Epithelial cell of proximal tubule (primary cell): Measurements from ENCODE around the gene MINDY4. TPM values are rescaled to one million over a fixed set of nuclear protein-coding genes. Genes with fewer than 3 reads are reported as not detected.

Experiments
- DNase-seq: peaks from one replicate; pipeline ENCODE4 v3.0.0-alpha.2; 2011; ENCODE audit warnings: low read depth
- H3K4me3 ChIP-seq: 2 replicates; pipeline ENCODE4 v1.5.1; 2011; ENCODE audit warnings: low read depth, mild to moderate bottlenecking, low read length
- CTCF ChIP-seq: conservative IDR thresholded peaks from 2 replicates; pipeline ENCODE4 v1.5.1; 2012; ENCODE audit warnings: low read depth, mild to moderate bottlenecking, low read length
- total RNA-seq: library from RNA; depleted of rRNA; stranded (reverse); fragments of >200 nt; gene quantifications from 2 replicates; pipeline ENCODE4 v1.2.3, GENCODE V29; 2015

MINDY4 gene
- total RNA-seq, 1 donor from 2014 or later, result 5.2 TPM

DNA sequence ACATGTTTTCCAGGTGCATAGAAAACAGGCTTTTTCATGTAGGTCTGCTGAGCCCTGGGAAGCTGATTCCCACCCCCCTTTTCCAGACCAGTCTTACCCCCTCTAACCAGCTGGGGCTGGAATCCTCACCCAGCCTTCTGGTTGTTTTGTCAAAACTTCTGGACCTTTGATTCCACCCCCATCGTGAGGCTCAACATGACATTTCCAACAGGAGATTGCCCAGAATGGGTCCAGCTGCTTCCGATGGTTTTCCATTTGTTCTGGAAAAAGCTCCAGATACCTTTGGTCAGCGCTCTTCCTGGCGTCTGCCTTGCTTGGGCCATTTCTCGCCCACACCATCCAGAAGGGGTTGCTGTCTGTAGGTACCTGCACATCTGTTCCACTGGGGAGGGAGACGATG, 41.5 kb downstream of the MINDY4 start:
- H3K4me3 ChIP-seq, result no peak overlapping the region
- TF ChIP-seq CTCF, result no peak
- DNase-seq, result no peak

DNA sequence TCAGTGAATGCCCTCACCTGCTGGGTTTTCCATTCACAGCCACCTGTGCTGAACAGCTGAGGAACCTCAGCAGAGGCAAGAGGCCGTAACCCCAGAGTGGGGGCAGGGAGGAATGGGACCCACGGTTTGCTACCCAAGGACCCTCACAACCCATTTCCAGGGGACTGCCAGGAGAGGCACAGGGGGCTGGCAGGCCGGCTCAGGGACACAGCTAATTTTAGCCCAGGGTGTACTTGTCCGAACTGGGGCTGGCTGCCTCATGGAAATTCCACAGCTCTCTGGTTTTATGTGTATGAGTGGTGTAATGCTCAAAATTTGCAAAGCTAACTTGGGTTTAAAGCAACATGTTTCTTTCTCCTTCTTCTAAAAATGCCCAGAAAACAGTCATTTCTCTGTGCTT, 42.2 kb downstream of the MINDY4 start:
- DNase-seq, result no peak
- no peak for TF ChIP-seq CTCF
- H3K4me3 ChIP-seq, result no peak overlapping the region

DNA sequence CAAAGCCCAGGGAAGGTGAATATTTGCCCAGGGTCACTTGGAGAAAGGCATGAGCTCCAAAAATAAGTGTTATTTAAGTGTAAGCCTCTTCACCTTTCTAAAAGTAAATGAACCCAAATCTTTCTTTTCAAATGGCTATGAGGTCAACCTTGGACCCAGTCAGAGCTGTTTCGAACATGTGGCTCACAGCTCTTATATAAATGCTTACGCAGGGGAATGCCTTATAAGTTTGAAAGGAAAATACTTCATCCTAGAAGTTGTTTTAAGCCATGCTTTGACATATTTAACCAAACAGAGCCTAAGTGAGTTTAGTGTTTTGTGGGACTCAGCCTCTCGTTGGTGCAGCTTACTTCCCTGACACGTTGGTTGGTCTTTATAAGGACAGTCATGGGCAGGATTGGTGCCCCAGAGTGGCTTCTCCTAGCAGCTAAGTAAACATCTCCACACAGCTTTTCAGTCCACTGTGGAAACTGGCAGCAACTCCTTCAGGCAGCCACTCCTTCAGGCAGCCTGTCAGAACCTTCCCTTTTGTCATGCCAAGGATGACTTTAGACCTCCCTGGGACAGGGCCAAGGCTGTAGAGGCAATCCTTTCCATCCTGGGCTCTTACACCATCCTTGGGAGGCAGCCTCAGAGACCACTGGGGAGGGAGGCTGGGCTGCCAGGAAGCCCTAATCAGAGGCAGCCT, 43.6 kb downstream of the MINDY4 start:
- no peak for DNase-seq
- TF ChIP-seq CTCF, result no peak

GRCh38 chr7:30815388-30815854, 44.2 kb downstream of the MINDY4 start:
- no peak for TF ChIP-seq CTCF
- no peak for DNase-seq

More for the DNA sequence above, 43.6 kb downstream of the MINDY4 start:
- no peak overlapping the region for H3K4me3 ChIP-seq

GRCh38 chr7:30815951-30816644, 44.9 kb downstream of the MINDY4 start:
- no peak for TF ChIP-seq CTCF
- H3K4me3 ChIP-seq, result no peak overlapping the region
- no peak for DNase-seq

More at GRCh38 chr7:30815388-30815854, 44.2 kb downstream of the MINDY4 start:
- H3K4me3 ChIP-seq, result no peak overlapping the region

- no peak for DNase-seq
- no peak overlapping the region for H3K4me3 ChIP-seq
- no peak for TF ChIP-seq CTCF
Observed at GRCh38 chr7:30816645-30817370, 45.6 kb downstream of the MINDY4 start.
